Esophagus muscularis mucosa (tissue), 4 donors: ENCODE results near the gene SIT1. TPM values are rescaled to one million over a fixed set of nuclear protein-coding genes. Genes with fewer than 3 reads are reported as not detected.

Source experiments
- DNase-seq: peaks from one replicate; pipeline ENCODE4 v3.0.0-alpha.2; 2017; ENCODE audit errors: extremely low spot score
- H3K27ac ChIP-seq, 4 donors: fragments of 200-600 bp; sonication (generic); replicated peaks in 1 of 4; 1 replicate in 3 of 4; 2 replicates in 1 of 4; pipeline ENCODE4 v1.5.1; 2016 to 2019; ENCODE audit warnings: mild to moderate bottlenecking in 1 of 4
- H3K27me3 ChIP-seq, 4 donors: fragments of 200-600 bp; sonication (generic); one replicate each; pipeline versions ENCODE4 v1.5.1 to v1.6.0; 2016 to 2019
- H3K36me3 ChIP-seq, 4 donors: fragments of 200-600 bp; sonication (generic); one replicate each; pipeline ENCODE4 v1.5.1; 2016 to 2019
- H3K4me1 ChIP-seq, 4 donors: fragments of 200-600 bp; sonication (generic); one replicate each; pipeline ENCODE4 v1.5.1; 2016 to 2019
- H3K4me3 ChIP-seq, 4 donors: fragments of 200-600 bp; sonication (generic); 1 replicate in 2 of 4; 2 replicates in 2 of 4; pipeline ENCODE4 v1.5.1; 2016 to 2019; ENCODE audit warnings: mild to moderate bottlenecking in 4 of 4, moderate library complexity in 1 of 4
- H3K9me3 ChIP-seq, 4 donors: fragments of 200-600 bp; sonication (generic); 1 replicate in 3 of 4; 2 replicates in 1 of 4; pipeline ENCODE4 v1.5.1; 2016 to 2019
- CTCF ChIP-seq, 3 experiments: fragments of 200-600 bp in 2 of 3; fragments of 450-650 bp in 1 of 3; sonication (generic) in 2 of 3; IDR thresholded peaks; one replicate each; pipeline ENCODE4 v1.5.1; 2017 to 2019; ENCODE audit warnings: antibody characterized with exemption in 3 of 3, mild to moderate bottlenecking in 2 of 3, moderate library complexity in 1 of 3
- EP300 ChIP-seq: sonication (generic); formaldehyde crosslinking; IDR thresholded peaks from one replicate; pipeline ENCODE4 v1.6.1; 2017; ENCODE audit warnings: antibody characterized with exemption
- POLR2A ChIP-seq: fragments of 450-650 bp; IDR thresholded peaks from one replicate; pipeline ENCODE4 v1.6.1; 2017; ENCODE audit warnings: antibody characterized with exemption, moderate library complexity, mild to moderate bottlenecking, low read depth
- POLR2AphosphoS5 ChIP-seq, 2 donors: sonication (generic); formaldehyde crosslinking; IDR thresholded peaks; one replicate each; pipeline ENCODE4 v1.6.1; 2017; ENCODE audit warnings: antibody characterized with exemption in 2 of 2
- WGBS: methylation state at CpG from one replicate; pipeline ENCODE4 v1.1.5; 2018; 5-methylcytosine and 5-hydroxymethylcytosine counted together
- intact Hi-C: fragments of 100-400 bp; cut with DNase I; formaldehyde crosslinking; loops from one replicate; pipeline ENCODE4 v1.15.1; 2023
- total RNA-seq, 4 donors: library from RNA; depleted of rRNA; stranded (reverse); fragments of >200 nt; gene quantifications; one replicate each; pipeline versions ENCODE4 v1.1.0 to v1.2.1, GENCODE V29; 2016

The SIT1 gene
- total RNA-seq, 4 donors from 2014 or later, result 0.40 to 0.83 (median 0.83) TPM; not detected in 1

- Histone ChIP-seq H3K4me3 (peak overlapping the region in 1 of 4 donors; percentile 20), H3K9me3 (no peaks in the 10 kb centered on the region), H3K36me3 (peaks cover 0 to 20% (median 9%) of the 10 kb centered on the region in 4 donors), H3K4me1 (peaks cover 58 to 85% (median 84%) of the 10 kb centered on the region in 4 donors), H3K27me3 (no peaks in the 10 kb centered on the region), H3K27ac (peak overlapping the region; percentile 95 to 99 (median 98))
- intact Hi-C loops, result no loop called here
- no peak for TF ChIP-seq POLR2A
- TF ChIP-seq CTCF (IDR thresholded peaks at IDR 0.05), result no peak
- peak in 1 of 2 donors; percentile 37 for TF ChIP-seq POLR2AphosphoS5 (IDR thresholded peaks at IDR 0.05)
- TF ChIP-seq EP300, result no peak
- WGBS, result 61% methylated on average over 2 of the region's 3 CpGs
- no peak for DNase-seq
These were observed 11.1 kb upstream of the SIT1 start for GRCh38 chr9:35661756-35662350.

- H3K9me3 ChIP-seq, result no peaks in the 10 kb centered on the region
- TF ChIP-seq CTCF (IDR thresholded peaks at IDR 0.05), result peak; percentile 61 to 82 (median 63)
- no peak for TF ChIP-seq POLR2A
- TF ChIP-seq POLR2AphosphoS5 (IDR thresholded peaks at IDR 0.05), result peak in 1 of 2 donors; percentile 82
- TF ChIP-seq EP300, result no peak
- peak overlapping the region; percentile 95 to 99 (median 98) for H3K27ac ChIP-seq
- intact Hi-C loops, result no loop called here
- peak overlapping the region; percentile 68 to 97 (median 82) for H3K4me3 ChIP-seq
- 57% methylated on average over 7 of the region's 9 CpGs for WGBS
- H3K4me1 ChIP-seq, result peaks cover 60 to 87% (median 85%) of the 10 kb centered on the region in 4 donors
- no peaks in the 10 kb centered on the region for H3K27me3 ChIP-seq
- no peak for DNase-seq
- H3K36me3 ChIP-seq, result peaks cover 0 to 20% (median 9%) of the 10 kb centered on the region in 4 donors
These were observed 10.3 kb upstream of the SIT1 start for GRCh38 chr9:35660966-35661415.

GRCh38 chr9:35659340-35659739 is 8.6 kb upstream of the SIT1 start:
- WGBS, result 47% methylated on average over 3 of the region's 3 CpGs
- H3K27me3 ChIP-seq, result no peaks in the 10 kb centered on the region
- peak overlapping the region; percentile 95 to 99 (median 98) for H3K27ac ChIP-seq
- H3K4me1 ChIP-seq, result peaks cover 44 to 71% (median 68%) of the 10 kb centered on the region in 4 donors
- peak overlapping the region; percentile 68 to 97 (median 82) for H3K4me3 ChIP-seq
- H3K36me3 ChIP-seq, result peaks cover 0 to 20% (median 9%) of the 10 kb centered on the region in 4 donors
- TF ChIP-seq EP300 (peak; percentile 93), CTCF (IDR thresholded peaks at IDR 0.05) (no peak), POLR2AphosphoS5 (IDR thresholded peaks at IDR 0.05) (peak in 1 of 2 donors; percentile 89), POLR2A (no peak)
- intact Hi-C loops, result loop anchor here (2.0 kb wide), 2 partner anchors 31 to 69 kb away; no protein-coding TSS in a partner anchor
- no peak for DNase-seq
- H3K9me3 ChIP-seq, result no peaks in the 10 kb centered on the region

GRCh38 chr9:35658968-35659220 is 8.2 kb upstream of the SIT1 start:
- TF ChIP-seq CTCF (IDR thresholded peaks at IDR 0.05) (no peak), POLR2A (no peak), EP300 (no peak), POLR2AphosphoS5 (IDR thresholded peaks at IDR 0.05) (no peak)
- 0% methylated on average over 2 of the region's 2 CpGs for WGBS
- Histone ChIP-seq H3K9me3 (no peaks in the 10 kb centered on the region), H3K4me3 (peak overlapping the region; percentile 68 to 97 (median 82)), H3K36me3 (peaks cover 0 to 20% (median 9%) of the 10 kb centered on the region in 4 donors), H3K4me1 (peaks cover 43 to 66% (median 64%) of the 10 kb centered on the region in 4 donors), H3K27me3 (no peaks in the 10 kb centered on the region), H3K27ac (peak overlapping the region; percentile 95 to 99 (median 98))
- intact Hi-C loops, result loop anchor here (2.0 kb wide), 2 partner anchors 32 to 70 kb away; no protein-coding TSS in a partner anchor
- no peak for DNase-seq
